ENCODE results near the gene HAPLN1. TPM values are rescaled to one million over a fixed set of nuclear protein-coding genes. Genes with fewer than 3 reads are reported as not detected.
"Not testable (repeated sequence)": the region's sequence is repeated elsewhere in the genome, so short reads cannot be mapped to it uniquely, and the experiment has no call there.

The HAPLN1 gene
- total RNA-seq, 2 donors from 2014 or later = 3.8 to 5.9 TPM

GRCh38 chr5:83740741-83741140 is 20.1 kb upstream of the HAPLN1 start:
- Histone ChIP-seq H3K27me3 (no peaks in the 10 kb centered on the region), H3K4me1 (no peaks in the 10 kb centered on the region), H3K27ac (no peak overlapping the region), H3K36me3 (no peaks in the 10 kb centered on the region), H3K4me3 (no peak overlapping the region), H3K9ac (ENCODE audit: low read depth in 2 of 2, low read length in 2 of 2) (no peak overlapping the region), H3K9me3 (no peaks in the 10 kb centered on the region)
- DNase-seq = no peak
- intact Hi-C loops (cut with DNase I) = no loop called here
- no peak for TF ChIP-seq CTCF (IDR thresholded peaks at IDR 0.05)

GRCh38 chr5:83736169-83736568 is 15.5 kb upstream of the HAPLN1 start:
- H3K36me3 ChIP-seq; H3K4me3 ChIP-seq; intact Hi-C loops (cut with DNase I); H3K9ac ChIP-seq (ENCODE audit: low read depth in 2 of 2, low read length in 2 of 2); H3K4me1 ChIP-seq; H3K27me3 ChIP-seq; H3K9me3 ChIP-seq; H3K27ac ChIP-seq; DNase-seq: not testable (repeated sequence)

- intact Hi-C loops (cut with DNase I); H3K27ac ChIP-seq: not testable (repeated sequence)
Measured at GRCh38 chr5:83735058-83735457, 14.4 kb upstream of the HAPLN1 start.

GRCh38 chr5:83731638-83732037 is 11.0 kb upstream of the HAPLN1 start:
- Histone ChIP-seq H3K27me3 (no peaks in the 10 kb centered on the region), H3K27ac (no peak overlapping the region), H3K4me3 (no peak overlapping the region), H3K9me3 (no peaks in the 10 kb centered on the region), H3K9ac (ENCODE audit: low read depth in 2 of 2, low read length in 2 of 2) (no peak overlapping the region), H3K36me3 (no peaks in the 10 kb centered on the region), H3K4me1 (no peaks in the 10 kb centered on the region)
- no peak for TF ChIP-seq CTCF (IDR thresholded peaks at IDR 0.05)
- intact Hi-C loops (cut with DNase I) = no loop called here
- DNase-seq = no peak

More at GRCh38 chr5:83735058-83735457, 14.4 kb upstream of the HAPLN1 start:
- not testable (repeated sequence) for H3K4me3 ChIP-seq; H3K9ac ChIP-seq (ENCODE audit: low read depth in 2 of 2, low read length in 2 of 2); DNase-seq; H3K27me3 ChIP-seq; H3K4me1 ChIP-seq; H3K9me3 ChIP-seq; H3K36me3 ChIP-seq

- TF ChIP-seq CTCF (IDR thresholded peaks at IDR 0.05) = no peak
- H3K9ac ChIP-seq (ENCODE audit: low read depth in 2 of 2, low read length in 2 of 2) = no peak overlapping the region
- H3K9me3 ChIP-seq = no peaks in the 10 kb centered on the region
- DNase-seq = no peak
- no peaks in the 10 kb centered on the region for H3K27me3 ChIP-seq
- H3K4me1 ChIP-seq = no peaks in the 10 kb centered on the region
- H3K4me3 ChIP-seq = no peak overlapping the region
- intact Hi-C loops (cut with DNase I) = loop anchor here (10.0 kb wide), 1 partner anchor 195 kb away; no protein-coding TSS in a partner anchor
- H3K27ac ChIP-seq = no peak overlapping the region
- no peaks in the 10 kb centered on the region for H3K36me3 ChIP-seq
Measured at GRCh38 chr5:83729362-83729761, 8.7 kb upstream of the HAPLN1 start.

GRCh38 chr5:83726912-83727311 is 6.3 kb upstream of the HAPLN1 start:
- DNase-seq = no peak
- H3K4me3 ChIP-seq = no peak overlapping the region
- H3K9ac ChIP-seq (ENCODE audit: low read depth in 2 of 2, low read length in 2 of 2) = no peak overlapping the region
- H3K27me3 ChIP-seq = no peaks in the 10 kb centered on the region
- H3K4me1 ChIP-seq = no peaks in the 10 kb centered on the region
- intact Hi-C loops (cut with DNase I) = loop anchor here (10.0 kb wide), 1 partner anchor 198 kb away; no protein-coding TSS in a partner anchor
- H3K36me3 ChIP-seq = no peaks in the 10 kb centered on the region
- no peak for TF ChIP-seq CTCF (IDR thresholded peaks at IDR 0.05)
- H3K27ac ChIP-seq = no peak overlapping the region
- no peaks in the 10 kb centered on the region for H3K9me3 ChIP-seq

Data from colonic mucosa (tissue), 4 donors.